Central memory CD8-positive, alpha-beta T cell (primary cell): ENCODE measurements around the gene UBASH3B.
A peak's percentile ranks its signal among the peaks of the same experiment; 100 is the strongest.

Experiments
- ATAC-seq: fragments of 150-1000 bp; cut with Tn5 transposase; replicated peaks from 2 replicates; pipeline ENCODE4 v1.10.0; 2022; ENCODE audit warnings: mild to moderate bottlenecking, moderate FRiP score, moderate number of reproducible peaks; ENCODE audit not compliant: poor library complexity, severe bottlenecking; ENCODE audit errors: extremely low read depth
- DNase-seq, 2 donors: peaks; one replicate each; pipeline ENCODE4 v3.0.0; 2021; ENCODE audit warnings: low spot score in 2 of 2
- H3K27ac Mint-ChIP-seq: one replicate; pipeline ENCODE4 v1.8.0; 2022; ENCODE audit warnings: low read depth, mild to moderate bottlenecking, moderate library complexity, mixed read lengths
- H3K27me3 Mint-ChIP-seq: one replicate; pipeline ENCODE4 v1.8.0; 2022; ENCODE audit warnings: mixed read lengths
- H3K36me3 Mint-ChIP-seq: one replicate; pipeline ENCODE4 v1.8.0; 2022; ENCODE audit warnings: mild to moderate bottlenecking, moderate library complexity, mixed read lengths; ENCODE audit not compliant: insufficient read depth
- H3K4me1 Mint-ChIP-seq: one replicate; pipeline ENCODE4 v1.8.0; 2022; ENCODE audit warnings: mixed read lengths
- H3K4me3 Mint-ChIP-seq: one replicate; pipeline ENCODE4 v1.8.0; 2022; ENCODE audit warnings: mild to moderate bottlenecking, moderate library complexity, mixed read lengths
- H3K9me3 Mint-ChIP-seq: one replicate; pipeline ENCODE4 v1.8.0; 2022; ENCODE audit warnings: mixed read lengths

The UBASH3B gene

DNA sequence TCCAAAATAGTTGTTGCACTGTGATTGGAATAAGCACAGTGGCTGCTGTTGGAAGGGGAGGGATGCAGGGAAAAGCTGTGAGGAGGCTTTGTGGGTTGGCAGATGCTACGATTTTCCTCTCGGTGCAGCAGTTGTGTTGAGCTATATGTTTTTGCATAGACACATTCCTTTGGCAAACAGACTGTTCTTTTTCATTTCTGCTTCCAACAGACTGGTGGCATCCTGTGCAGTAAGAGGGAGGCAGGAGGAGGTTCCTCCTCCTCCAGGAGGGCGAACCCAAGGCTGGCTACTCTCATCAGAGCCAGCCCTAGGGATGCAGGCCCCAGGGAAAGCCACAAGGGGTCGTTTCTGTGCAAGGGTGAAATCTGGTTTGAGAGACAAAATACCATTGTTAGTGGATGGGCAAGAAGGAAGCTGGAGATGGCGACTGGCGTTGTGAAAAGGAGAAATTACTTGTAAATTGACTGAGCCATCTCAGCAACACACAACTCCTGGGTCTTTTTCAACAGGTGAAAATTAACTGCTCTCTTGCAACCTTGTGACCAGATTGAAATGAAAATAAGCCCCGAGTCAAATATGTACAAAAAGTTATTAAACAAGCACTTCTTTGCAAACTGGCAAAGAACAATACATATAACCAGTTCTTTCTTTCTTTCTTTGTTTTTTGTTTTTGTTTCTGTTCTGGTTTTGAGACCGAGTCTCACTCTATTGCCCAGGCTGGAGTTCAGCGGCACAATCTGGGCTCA lies 26.5 kb upstream of the UBASH3B start:
- H3K36me3 Mint-ChIP-seq: no peaks in the 10 kb centered on the region
- no peaks in the 10 kb centered on the region for H3K27me3 Mint-ChIP-seq
- no peak overlapping the region for H3K4me3 Mint-ChIP-seq
- peak; percentile 73 for ATAC-seq
- H3K27ac Mint-ChIP-seq: no peak overlapping the region
- peaks cover 4% of the 10 kb centered on the region for H3K4me1 Mint-ChIP-seq
- DNase-seq: peak; percentile 42 to 60
- H3K9me3 Mint-ChIP-seq: no peaks in the 10 kb centered on the region

GRCh38 chr11:122632181-122632824 lies 23.2 kb upstream of the UBASH3B start:
- Mint-ChIP-seq H3K9me3 (no peaks in the 10 kb centered on the region), H3K27me3 (no peaks in the 10 kb centered on the region), H3K4me1 (peaks cover 4% of the 10 kb centered on the region), H3K36me3 (no peaks in the 10 kb centered on the region), H3K27ac (no peak overlapping the region), H3K4me3 (no peak overlapping the region)
- ATAC-seq (no peak), DNase-seq (no peak)

DNA sequence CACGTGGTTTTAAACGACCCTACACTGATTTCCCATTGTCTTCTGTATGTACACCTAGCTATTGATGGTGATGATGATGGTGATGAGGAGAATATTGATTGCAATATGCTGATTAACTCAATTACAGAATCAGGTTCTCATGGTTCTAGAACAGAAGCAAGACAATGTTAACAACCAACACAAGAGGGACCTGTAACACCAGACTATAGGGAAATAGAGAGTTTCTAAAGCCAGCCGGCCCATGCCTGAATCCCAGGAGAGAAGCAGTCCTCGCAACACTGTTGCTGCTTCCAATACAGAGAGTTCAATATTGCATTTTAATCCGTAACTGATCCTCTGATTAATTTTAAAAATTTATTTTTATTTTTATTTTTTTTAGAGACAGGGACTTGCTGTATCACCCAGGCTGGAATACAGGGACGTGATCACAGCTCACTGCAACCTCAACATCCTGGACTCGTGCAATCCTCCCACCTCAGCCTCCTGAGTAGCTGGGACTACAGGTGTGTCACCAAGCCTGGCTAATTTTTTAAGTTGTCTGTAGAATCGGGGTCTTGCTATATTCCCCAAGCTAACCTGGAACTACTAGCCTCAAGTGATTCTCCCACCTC lies 22.2 kb upstream of the UBASH3B start:
- Mint-ChIP-seq H3K27me3 (no peaks in the 10 kb centered on the region), H3K27ac (no peak overlapping the region), H3K4me1 (peaks cover 11% of the 10 kb centered on the region), H3K36me3 (no peaks in the 10 kb centered on the region), H3K9me3 (no peaks in the 10 kb centered on the region), H3K4me3 (no peak overlapping the region)
- no peak for ATAC-seq
- DNase-seq: no peak

GRCh38 chr11:122634501-122634900 lies 21.0 kb upstream of the UBASH3B start:
- Mint-ChIP-seq H3K27me3 (no peaks in the 10 kb centered on the region), H3K4me1 (peaks cover 11% of the 10 kb centered on the region), H3K9me3 (no peaks in the 10 kb centered on the region), H3K36me3 (no peaks in the 10 kb centered on the region), H3K4me3 (no peak overlapping the region), H3K27ac (no peak overlapping the region)
- DNase-seq (no peak), ATAC-seq (no peak)

DNA sequence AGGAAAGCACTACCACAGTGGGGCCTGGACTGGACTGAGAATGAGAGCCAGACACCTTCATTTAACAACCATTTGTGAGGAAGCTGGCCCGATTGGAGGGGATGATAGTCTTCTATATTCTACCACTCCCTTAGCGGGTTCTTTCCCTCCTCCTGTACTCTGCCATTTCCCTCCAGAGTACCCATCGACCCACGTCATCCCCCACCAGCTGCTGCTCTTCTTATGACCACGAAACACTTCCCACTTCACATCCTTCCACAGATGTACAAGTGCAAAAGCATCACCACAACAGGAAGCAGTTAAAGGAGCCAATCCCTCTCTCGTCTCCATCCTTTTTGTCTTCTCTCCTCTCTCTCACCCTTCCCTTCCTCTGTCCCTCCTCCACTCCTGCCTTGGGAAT lies 18.0 kb upstream of the UBASH3B start:
- H3K27ac Mint-ChIP-seq: no peak overlapping the region
- H3K27me3 Mint-ChIP-seq: no peaks in the 10 kb centered on the region
- H3K9me3 Mint-ChIP-seq: no peaks in the 10 kb centered on the region
- no peak for DNase-seq
- H3K4me3 Mint-ChIP-seq: no peak overlapping the region
- H3K4me1 Mint-ChIP-seq: peaks cover 11% of the 10 kb centered on the region
- peak; percentile 67 for ATAC-seq
- no peaks in the 10 kb centered on the region for H3K36me3 Mint-ChIP-seq

- no peaks in the 10 kb centered on the region for H3K9me3 Mint-ChIP-seq
- H3K36me3 Mint-ChIP-seq: peaks cover 1% of the 10 kb centered on the region
- no peaks in the 10 kb centered on the region for H3K27me3 Mint-ChIP-seq
- H3K4me1 Mint-ChIP-seq: peaks cover 5% of the 10 kb centered on the region
- ATAC-seq (no peak), DNase-seq (no peak)
- no peak overlapping the region for H3K27ac Mint-ChIP-seq
- no peak overlapping the region for H3K4me3 Mint-ChIP-seq
These were observed 13.0 kb upstream of the UBASH3B start for GRCh38 chr11:122642472-122642922.

DNA sequence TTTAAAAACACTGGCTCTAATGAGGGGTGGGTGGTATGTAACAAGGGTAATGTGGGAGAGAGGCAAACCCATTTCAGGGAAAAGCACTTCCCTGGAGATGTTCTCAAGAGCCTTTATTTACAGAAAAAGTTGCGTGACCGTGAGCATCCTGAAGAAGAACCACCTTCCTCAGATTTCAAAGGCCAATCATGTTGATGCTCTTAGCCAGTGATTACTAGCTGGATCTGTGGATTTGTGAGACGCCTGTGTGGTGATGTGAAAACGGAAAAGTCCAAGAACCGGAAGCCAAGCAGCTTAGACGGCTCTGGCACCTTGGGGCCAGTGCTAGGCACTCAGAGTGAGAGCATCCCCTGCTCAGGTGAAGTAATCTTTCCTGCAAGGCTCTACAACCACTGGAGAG lies 12.6 kb upstream of the UBASH3B start:
- Mint-ChIP-seq H3K4me1 (peaks cover under 1% of the 10 kb centered on the region), H3K4me3 (no peak overlapping the region), H3K27me3 (no peaks in the 10 kb centered on the region), H3K36me3 (peaks cover 1% of the 10 kb centered on the region), H3K27ac (no peak overlapping the region), H3K9me3 (no peaks in the 10 kb centered on the region)
- ATAC-seq (no peak), DNase-seq (no peak)

DNA sequence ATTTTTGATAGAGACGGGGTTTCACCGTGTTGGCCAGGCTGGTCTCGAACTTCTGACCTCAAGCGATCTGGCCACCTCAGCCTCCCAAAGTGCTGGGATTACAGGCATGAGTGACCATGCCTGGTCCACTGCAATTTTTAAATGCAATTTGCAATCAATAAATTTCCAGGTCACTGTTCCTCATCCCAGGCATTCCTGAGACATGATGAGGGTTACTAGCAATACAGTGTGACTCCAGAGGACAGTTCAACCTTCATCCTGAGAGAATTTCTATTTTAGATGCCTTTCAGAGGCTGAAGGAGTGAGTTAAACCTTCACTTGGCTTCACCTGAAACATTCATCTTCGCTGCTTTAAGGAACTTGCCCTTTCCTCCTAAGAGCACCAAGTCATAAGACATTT lies 9.7 kb upstream of the UBASH3B start:
- Mint-ChIP-seq H3K9me3 (no peaks in the 10 kb centered on the region), H3K36me3 (peaks cover 1% of the 10 kb centered on the region), H3K4me3 (no peak overlapping the region), H3K27me3 (no peaks in the 10 kb centered on the region), H3K4me1 (no peaks in the 10 kb centered on the region), H3K27ac (no peak overlapping the region)
- no peak for DNase-seq
- ATAC-seq: no peak

DNA sequence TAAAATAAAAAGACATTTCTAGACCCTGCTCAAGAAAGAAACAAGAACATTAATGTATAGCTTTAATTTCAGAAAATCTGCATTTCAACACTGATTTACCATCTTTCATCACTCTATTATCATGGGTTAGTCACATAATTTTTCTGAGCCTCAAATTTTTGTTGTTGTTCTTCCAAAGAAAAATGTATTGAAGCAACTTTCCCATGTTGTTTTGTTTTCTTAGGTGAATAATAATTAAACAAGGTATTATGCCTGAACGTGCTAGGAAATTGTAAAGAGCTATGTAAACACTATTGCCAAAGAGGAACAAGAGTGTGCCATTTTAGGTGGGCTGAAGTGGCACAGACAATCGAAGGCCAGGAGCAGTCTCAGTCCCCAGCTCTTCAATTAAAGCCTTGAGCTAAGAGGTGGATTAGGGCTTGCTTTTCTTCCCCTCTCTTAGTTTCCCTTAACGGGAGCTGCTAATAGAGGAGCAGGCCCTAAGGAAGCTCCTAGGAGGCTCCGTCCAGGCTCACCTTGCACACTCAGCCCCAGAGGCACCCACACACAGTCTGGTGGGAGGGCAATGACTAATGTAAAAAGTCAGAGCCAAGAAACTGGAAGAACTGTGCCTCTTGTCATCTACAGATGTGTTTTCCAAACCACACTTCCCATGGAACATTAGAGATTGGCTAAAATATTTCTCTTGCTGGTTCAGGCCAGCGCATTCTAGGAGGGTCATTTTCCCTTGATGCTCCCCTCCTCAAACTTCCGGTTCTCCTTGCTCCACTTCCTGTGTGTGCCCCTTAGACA lies 8.8 kb upstream of the UBASH3B start:
- no peaks in the 10 kb centered on the region for H3K4me1 Mint-ChIP-seq
- no peaks in the 10 kb centered on the region for H3K9me3 Mint-ChIP-seq
- DNase-seq (no peak), ATAC-seq (no peak)
- H3K27ac Mint-ChIP-seq: no peak overlapping the region
- peaks cover 1% of the 10 kb centered on the region for H3K36me3 Mint-ChIP-seq
- H3K4me3 Mint-ChIP-seq: no peak overlapping the region
- no peaks in the 10 kb centered on the region for H3K27me3 Mint-ChIP-seq

GRCh38 chr11:122647736-122648275 lies 7.7 kb upstream of the UBASH3B start:
- no peak for ATAC-seq
- H3K27ac Mint-ChIP-seq: no peak overlapping the region

DNA sequence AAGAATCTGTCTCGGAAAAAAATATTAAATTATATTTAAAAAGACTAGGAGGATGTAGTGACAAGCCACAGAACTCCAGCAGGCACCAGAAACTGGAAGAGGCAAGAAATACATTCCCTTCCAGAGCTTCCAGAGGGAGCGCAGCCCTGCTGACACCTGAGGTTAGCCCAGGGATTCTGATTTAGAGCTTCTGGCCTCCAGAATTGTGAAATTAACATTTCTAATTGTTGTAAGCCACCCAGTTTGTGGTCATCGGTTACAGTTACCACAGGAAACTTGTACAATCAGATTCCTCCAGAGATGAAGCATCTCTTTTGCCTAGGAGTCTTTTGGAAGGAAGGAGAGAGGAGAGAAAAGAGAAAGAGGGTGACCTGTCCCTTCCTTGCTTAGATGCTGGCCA lies 6.4 kb upstream of the UBASH3B start:
- ATAC-seq: no peak
- H3K36me3 Mint-ChIP-seq: peaks cover 4% of the 10 kb centered on the region
- H3K27me3 Mint-ChIP-seq: no peaks in the 10 kb centered on the region
- no peak overlapping the region for H3K4me3 Mint-ChIP-seq
- DNase-seq: no peak
- H3K27ac Mint-ChIP-seq: no peak overlapping the region
- H3K9me3 Mint-ChIP-seq: no peaks in the 10 kb centered on the region
- H3K4me1 Mint-ChIP-seq: no peaks in the 10 kb centered on the region

More at GRCh38 chr11:122647736-122648275, 7.7 kb upstream of the UBASH3B start:
- Mint-ChIP-seq H3K36me3 (peaks cover 1% of the 10 kb centered on the region), H3K27me3 (no peaks in the 10 kb centered on the region), H3K4me1 (no peaks in the 10 kb centered on the region), H3K4me3 (no peak overlapping the region), H3K9me3 (no peaks in the 10 kb centered on the region)
- no peak for DNase-seq

DNA sequence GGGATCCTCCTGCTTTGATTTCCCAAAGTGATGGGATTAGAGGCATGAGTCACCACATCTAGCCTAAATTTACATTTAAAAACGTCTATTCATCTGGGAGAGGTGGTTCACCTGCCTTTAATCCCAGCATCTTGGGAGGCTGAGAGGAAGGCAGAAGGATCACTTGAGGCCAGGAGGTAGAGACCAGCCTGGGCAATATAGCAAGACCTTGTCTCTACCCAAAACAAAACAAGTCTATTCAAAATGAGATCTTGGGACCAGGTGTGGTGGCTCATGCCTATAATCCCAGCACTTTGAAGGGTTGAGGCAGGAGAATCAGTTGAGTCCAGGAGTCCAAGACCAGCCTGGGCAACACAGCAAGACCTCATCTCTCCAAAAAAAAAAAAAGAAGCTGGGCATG lies 4.9 kb upstream of the UBASH3B start:
- no peak for DNase-seq
- Mint-ChIP-seq H3K27ac (no peak overlapping the region), H3K4me3 (no peak overlapping the region)

More for the DNA sequence above, 4.9 kb upstream of the UBASH3B start:
- no peaks in the 10 kb centered on the region for H3K27me3 Mint-ChIP-seq
- peaks cover 10% of the 10 kb centered on the region for H3K4me1 Mint-ChIP-seq
- H3K36me3 Mint-ChIP-seq: peaks cover 3% of the 10 kb centered on the region
- no peak for ATAC-seq
- H3K9me3 Mint-ChIP-seq: no peaks in the 10 kb centered on the region
